ENCODE data around the gene TTC7B.

- TF ChIP-seq, protein P1, sequence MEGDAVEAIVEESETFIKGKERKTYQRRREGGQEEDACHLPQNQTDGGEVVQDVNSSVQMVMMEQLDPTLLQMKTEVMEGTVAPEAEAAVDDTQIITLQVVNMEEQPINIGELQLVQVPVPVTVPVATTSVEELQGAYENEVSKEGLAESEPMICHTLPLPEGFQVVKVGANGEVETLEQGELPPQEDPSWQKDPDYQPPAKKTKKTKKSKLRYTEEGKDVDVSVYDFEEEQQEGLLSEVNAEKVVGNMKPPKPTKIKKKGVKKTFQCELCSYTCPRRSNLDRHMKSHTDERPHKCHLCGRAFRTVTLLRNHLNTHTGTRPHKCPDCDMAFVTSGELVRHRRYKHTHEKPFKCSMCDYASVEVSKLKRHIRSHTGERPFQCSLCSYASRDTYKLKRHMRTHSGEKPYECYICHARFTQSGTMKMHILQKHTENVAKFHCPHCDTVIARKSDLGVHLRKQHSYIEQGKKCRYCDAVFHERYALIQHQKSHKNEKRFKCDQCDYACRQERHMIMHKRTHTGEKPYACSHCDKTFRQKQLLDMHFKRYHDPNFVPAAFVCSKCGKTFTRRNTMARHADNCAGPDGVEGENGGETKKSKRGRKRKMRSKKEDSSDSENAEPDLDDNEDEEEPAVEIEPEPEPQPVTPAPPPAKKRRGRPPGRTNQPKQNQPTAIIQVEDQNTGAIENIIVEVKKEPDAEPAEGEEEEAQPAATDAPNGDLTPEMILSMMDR (conservative IDR thresholded peaks at IDR 0.05; ENCODE audit: low read depth in 2 of 2), result no peak
- TF ChIP-seq EZH2 (IDR thresholded peaks at IDR 0.05; ENCODE audit: low read depth, unreplicated experiment), result no peak
- TF ChIP-seq EZH2phosphoT487 (IDR thresholded peaks at IDR 0.05; ENCODE audit: unreplicated experiment), result no peak
- no peak for TF ChIP-seq POLR2AphosphoS5 (IDR thresholded peaks at IDR 0.05; ENCODE audit: low read depth)
- TF ChIP-seq, protein P2, sequence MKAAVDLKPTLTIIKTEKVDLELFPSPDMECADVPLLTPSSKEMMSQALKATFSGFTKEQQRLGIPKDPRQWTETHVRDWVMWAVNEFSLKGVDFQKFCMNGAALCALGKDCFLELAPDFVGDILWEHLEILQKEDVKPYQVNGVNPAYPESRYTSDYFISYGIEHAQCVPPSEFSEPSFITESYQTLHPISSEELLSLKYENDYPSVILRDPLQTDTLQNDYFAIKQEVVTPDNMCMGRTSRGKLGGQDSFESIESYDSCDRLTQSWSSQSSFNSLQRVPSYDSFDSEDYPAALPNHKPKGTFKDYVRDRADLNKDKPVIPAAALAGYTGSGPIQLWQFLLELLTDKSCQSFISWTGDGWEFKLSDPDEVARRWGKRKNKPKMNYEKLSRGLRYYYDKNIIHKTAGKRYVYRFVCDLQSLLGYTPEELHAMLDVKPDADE (IDR thresholded peaks at IDR 0.05), result no peak
- TF ChIP-seq, protein P3, sequence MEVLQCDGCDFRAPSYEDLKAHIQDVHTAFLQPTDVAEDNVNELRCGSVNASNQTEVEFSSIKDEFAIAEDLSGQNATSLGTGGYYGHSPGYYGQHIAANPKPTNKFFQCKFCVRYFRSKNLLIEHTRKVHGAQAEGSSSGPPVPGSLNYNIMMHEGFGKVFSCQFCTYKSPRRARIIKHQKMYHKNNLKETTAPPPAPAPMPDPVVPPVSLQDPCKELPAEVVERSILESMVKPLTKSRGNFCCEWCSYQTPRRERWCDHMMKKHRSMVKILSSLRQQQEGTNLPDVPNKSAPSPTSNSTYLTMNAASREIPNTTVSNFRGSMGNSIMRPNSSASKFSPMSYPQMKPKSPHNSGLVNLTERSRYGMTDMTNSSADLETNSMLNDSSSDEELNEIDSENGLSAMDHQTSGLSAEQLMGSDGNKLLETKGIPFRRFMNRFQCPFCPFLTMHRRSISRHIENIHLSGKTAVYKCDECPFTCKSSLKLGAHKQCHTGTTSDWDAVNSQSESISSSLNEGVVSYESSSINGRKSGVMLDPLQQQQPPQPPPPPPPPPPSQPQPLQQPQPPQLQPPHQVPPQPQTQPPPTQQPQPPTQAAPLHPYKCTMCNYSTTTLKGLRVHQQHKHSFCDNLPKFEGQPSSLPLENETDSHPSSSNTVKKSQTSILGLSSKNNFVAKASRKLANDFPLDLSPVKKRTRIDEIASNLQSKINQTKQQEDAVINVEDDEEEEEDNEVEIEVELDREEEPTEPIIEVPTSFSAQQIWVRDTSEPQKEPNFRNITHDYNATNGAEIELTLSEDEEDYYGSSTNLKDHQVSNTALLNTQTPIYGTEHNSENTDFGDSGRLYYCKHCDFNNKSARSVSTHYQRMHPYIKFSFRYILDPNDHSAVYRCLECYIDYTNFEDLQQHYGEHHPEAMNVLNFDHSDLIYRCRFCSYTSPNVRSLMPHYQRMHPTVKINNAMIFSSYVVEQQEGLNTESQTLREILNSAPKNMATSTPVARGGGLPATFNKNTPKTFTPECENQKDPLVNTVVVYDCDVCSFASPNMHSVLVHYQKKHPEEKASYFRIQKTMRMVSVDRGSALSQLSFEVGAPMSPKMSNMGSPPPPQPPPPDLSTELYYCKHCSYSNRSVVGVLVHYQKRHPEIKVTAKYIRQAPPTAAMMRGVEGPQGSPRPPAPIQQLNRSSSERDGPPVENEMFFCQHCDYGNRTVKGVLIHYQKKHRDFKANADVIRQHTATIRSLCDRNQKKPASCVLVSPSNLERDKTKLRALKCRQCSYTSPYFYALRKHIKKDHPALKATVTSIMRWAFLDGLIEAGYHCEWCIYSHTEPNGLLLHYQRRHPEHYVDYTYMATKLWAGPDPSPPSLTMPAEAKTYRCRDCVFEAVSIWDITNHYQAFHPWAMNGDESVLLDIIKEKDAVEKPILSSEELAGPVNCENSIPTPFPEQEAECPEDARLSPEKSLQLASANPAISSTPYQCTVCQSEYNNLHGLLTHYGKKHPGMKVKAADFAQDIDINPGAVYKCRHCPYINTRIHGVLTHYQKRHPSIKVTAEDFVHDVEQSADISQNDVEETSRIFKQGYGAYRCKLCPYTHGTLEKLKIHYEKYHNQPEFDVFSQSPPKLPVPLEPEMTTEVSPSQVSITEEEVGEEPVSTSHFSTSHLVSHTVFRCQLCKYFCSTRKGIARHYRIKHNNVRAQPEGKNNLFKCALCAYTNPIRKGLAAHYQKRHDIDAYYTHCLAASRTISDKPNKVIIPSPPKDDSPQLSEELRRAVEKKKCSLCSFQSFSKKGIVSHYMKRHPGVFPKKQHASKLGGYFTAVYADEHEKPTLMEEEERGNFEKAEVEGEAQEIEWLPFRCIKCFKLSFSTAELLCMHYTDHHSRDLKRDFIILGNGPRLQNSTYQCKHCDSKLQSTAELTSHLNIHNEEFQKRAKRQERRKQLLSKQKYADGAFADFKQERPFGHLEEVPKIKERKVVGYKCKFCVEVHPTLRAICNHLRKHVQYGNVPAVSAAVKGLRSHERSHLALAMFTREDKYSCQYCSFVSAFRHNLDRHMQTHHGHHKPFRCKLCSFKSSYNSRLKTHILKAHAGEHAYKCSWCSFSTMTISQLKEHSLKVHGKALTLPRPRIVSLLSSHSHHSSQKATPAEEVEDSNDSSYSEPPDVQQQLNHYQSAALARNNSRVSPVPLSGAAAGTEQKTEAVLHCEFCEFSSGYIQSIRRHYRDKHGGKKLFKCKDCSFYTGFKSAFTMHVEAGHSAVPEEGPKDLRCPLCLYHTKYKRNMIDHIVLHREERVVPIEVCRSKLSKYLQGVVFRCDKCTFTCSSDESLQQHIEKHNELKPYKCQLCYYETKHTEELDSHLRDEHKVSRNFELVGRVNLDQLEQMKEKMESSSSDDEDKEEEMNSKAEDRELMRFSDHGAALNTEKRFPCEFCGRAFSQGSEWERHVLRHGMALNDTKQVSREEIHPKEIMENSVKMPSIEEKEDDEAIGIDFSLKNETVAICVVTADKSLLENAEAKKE (CRISPR knock-in tag; IDR thresholded peaks at IDR 0.05), result no peak
- TF ChIP-seq CREB1 (CRISPR knock-in tag; IDR thresholded peaks at IDR 0.05; ENCODE audit: low read depth), result no peak
- TF ChIP-seq JUNB (IDR thresholded peaks at IDR 0.05; ENCODE audit: unreplicated experiment), result no peak
These were observed 260.2 kb downstream of the TTC7B start for GRCh38 chr14:90556012-90556477.

All from GM23338 (cell line).